ENCODE data around the gene SUPT6H. TPM values are rescaled to one million over a fixed set of nuclear protein-coding genes. Genes with fewer than 3 reads are reported as not detected.

SUPT6H gene
- total and polyA plus RNA-seq, 2 donors (not counting 1 experiment from before 2014, with no cell fraction given): 35.8 to 110 TPM

DNA sequence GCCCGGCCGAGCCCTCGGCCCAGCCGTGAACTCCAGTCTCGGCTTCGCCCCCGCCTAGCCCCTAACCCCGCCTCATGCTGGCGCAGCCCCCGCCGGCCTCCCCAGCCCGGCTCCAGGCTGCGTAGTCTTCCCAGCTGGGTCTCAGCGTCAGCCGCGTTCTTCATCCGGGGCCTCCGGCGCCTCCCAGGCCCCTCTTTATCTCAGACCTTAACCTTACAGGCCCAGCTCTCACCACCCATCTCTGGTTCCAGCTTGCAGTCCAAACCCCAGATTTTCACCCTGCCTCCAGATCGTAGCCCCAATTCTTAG, 49.7 kb downstream of the SUPT6H start, which contains the start of gene PROCA1:
Gene PROCA1 (minus strand): TSS at position 166 of the 309 bp plus-strand sequence. CDS start 228 bp downstream, outside the sequence.
- intact Hi-C loops (cut with micrococcal nuclease): loop anchor here (1.0 to 10.0 kb wide), 5 partner anchors 8 to 433 kb away; partner anchors contain the start of genes ALDOC, BLTP2, PIGS and RPL23A
- H3K4me2 ChIP-seq (replicated peaks; ENCODE audit: low read depth, low read length, poor library complexity, severe bottlenecking): peak within 1 kb of the TSS; percentile 93
- TF ChIP-seq EZH2 (IDR thresholded peaks at IDR 0.05; ENCODE audit: borderline replicate concordance, insufficient read depth, low read depth, low read length, poor library complexity, severe bottlenecking): no peak
- TF ChIP-seq, protein P1, sequence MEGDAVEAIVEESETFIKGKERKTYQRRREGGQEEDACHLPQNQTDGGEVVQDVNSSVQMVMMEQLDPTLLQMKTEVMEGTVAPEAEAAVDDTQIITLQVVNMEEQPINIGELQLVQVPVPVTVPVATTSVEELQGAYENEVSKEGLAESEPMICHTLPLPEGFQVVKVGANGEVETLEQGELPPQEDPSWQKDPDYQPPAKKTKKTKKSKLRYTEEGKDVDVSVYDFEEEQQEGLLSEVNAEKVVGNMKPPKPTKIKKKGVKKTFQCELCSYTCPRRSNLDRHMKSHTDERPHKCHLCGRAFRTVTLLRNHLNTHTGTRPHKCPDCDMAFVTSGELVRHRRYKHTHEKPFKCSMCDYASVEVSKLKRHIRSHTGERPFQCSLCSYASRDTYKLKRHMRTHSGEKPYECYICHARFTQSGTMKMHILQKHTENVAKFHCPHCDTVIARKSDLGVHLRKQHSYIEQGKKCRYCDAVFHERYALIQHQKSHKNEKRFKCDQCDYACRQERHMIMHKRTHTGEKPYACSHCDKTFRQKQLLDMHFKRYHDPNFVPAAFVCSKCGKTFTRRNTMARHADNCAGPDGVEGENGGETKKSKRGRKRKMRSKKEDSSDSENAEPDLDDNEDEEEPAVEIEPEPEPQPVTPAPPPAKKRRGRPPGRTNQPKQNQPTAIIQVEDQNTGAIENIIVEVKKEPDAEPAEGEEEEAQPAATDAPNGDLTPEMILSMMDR (IDR thresholded peaks at IDR 0.05): no peak
- CTCF ChIA-PET: interaction anchor here (0.6 to 3.2 kb wide), 6 partner anchors 8 to 190 kb away, joined by 3 to 31 read pairs (median 6); partner anchors contain the start of genes RPL23A and TLCD1
- no peaks in the 10 kb centered on the region for H3K27me3 Mint-ChIP-seq
- peaks cover 19% of the 10 kb centered on the region for H3K4me1 Mint-ChIP-seq
- peak within 1 kb of the TSS; percentile 96 for H2AFZ ChIP-seq (ENCODE audit: insufficient read depth, low read depth, low read length, poor library complexity, severe bottlenecking)
- no peak for DNase-seq
- no peaks in the 10 kb centered on the region for H3K9me3 Mint-ChIP-seq (ENCODE audit: insufficient read depth)
- peaks cover 11 to 20% of the 10 kb centered on the region in 2 donors for H3K4me1 ChIP-seq (ENCODE audit: control insufficient read depth in 2 of 2, insufficient read depth in 2 of 2, low read length in 2 of 2)
- peak within 1 kb of the TSS; percentile 96 for H3K4me3 Mint-ChIP-seq
- POLR2A ChIA-PET: interaction anchor here (0.6 to 2.8 kb wide), 12 partner anchors 9 to 240 kb away, joined by 3 to 38 read pairs (median 4); partner anchors contain the start of genes BLTP2, NEK8, PHF12 and RPL23A
- H3K79me2 ChIP-seq (ENCODE audit: control insufficient read depth, insufficient read depth, low read length): no peaks in the 10 kb centered on the region
- H3K9me3 ChIP-seq (ENCODE audit: control extremely low read depth in 1 of 3, control insufficient read depth in 2 of 3, insufficient read depth in 1 of 3, low read length in 2 of 3): no peaks in the 10 kb centered on the region
- peak within 1 kb of the TSS; percentile 74 for H3K9ac ChIP-seq (ENCODE audit: low read length)
- peaks cover 0 to 2% (median 0%) of the 10 kb centered on the region in 4 experiments for H3K27me3 ChIP-seq (replicated peaks in 1 of 4; ENCODE audit: control extremely low read depth in 1 of 4, control insufficient read depth in 3 of 4, insufficient read depth in 4 of 4, low read length in 3 of 4)
- 0% methylated on average over 20 of the region's 20 CpGs for WGBS (ENCODE audit: insufficient coverage)
- H4K20me1 ChIP-seq (ENCODE audit: control insufficient read depth, insufficient read depth, low read length, poor library complexity, severe bottlenecking): no peaks in the 10 kb centered on the region
- peak; percentile 26 for ATAC-seq (ENCODE audit: low read depth)
- no peaks in the 10 kb centered on the region for H3K36me3 ChIP-seq (replicated peaks in 1 of 2; ENCODE audit: control extremely low read depth in 1 of 2, control insufficient read depth in 1 of 2, extremely low read depth in 1 of 2, insufficient read depth in 2 of 2, low read length in 1 of 2)
- peak within 1 kb of the TSS; percentile 69 to 79 for H3K27ac ChIP-seq (ENCODE audit: low read length in 2 of 2)
- H3K27ac Mint-ChIP-seq: peak within 1 kb of the TSS; percentile 93
- peak within 1 kb of the TSS; percentile 54 to 88 (median 73) for H3K4me3 ChIP-seq (ENCODE audit: control extremely low read depth in 1 of 5, extremely low read depth in 1 of 5, insufficient read depth in 1 of 5, low read depth in 2 of 5, low read length in 4 of 5)
